Thymus (tissue), 11 donors: ENCODE measurements around the gene PSMA6. TPM values are rescaled to one million over a fixed set of nuclear protein-coding genes. Genes with fewer than 3 reads are reported as not detected.
"Not testable (repeated sequence)": the region's sequence is repeated elsewhere in the genome, so short reads cannot be mapped to it uniquely, and the experiment has no call there.

Source experiments
- DNase-seq, 9 donors: peaks; one replicate each; pipeline ENCODE4 v3.0.0-alpha.2; 2013; ENCODE audit warnings: low spot score in 9 of 9, low read depth in 6 of 9, missing footprints in 1 of 9
- H3K27ac ChIP-seq, 2 donors: one replicate each; pipeline ENCODE4 v1.5.1; 2013; ENCODE audit warnings: control low read depth in 1 of 2, low read depth in 1 of 2, low read length in 1 of 2, mild to moderate bottlenecking in 1 of 2, moderate library complexity in 1 of 2
- H3K27me3 ChIP-seq, 2 donors: one replicate each; pipeline ENCODE4 v1.5.1; 2013; ENCODE audit warnings: low read length in 1 of 2; ENCODE audit not compliant: control insufficient read depth in 2 of 2, insufficient read depth in 1 of 2
- H3K36me3 ChIP-seq, 2 donors: one replicate each; pipeline ENCODE4 v1.5.1; 2013; ENCODE audit warnings: low read length in 1 of 2, mild to moderate bottlenecking in 1 of 2, moderate library complexity in 1 of 2; ENCODE audit not compliant: control insufficient read depth in 2 of 2, insufficient read depth in 2 of 2
- H3K4me1 ChIP-seq, 2 donors: one replicate each; pipeline ENCODE4 v1.5.1; 2013; ENCODE audit warnings: low read length in 2 of 2; ENCODE audit not compliant: control insufficient read depth in 2 of 2, insufficient read depth in 2 of 2
- H3K4me3 ChIP-seq, 2 donors: one replicate each; pipeline ENCODE4 v1.5.1; 2013; ENCODE audit warnings: low read length in 2 of 2, control low read depth in 1 of 2, mild to moderate bottlenecking in 1 of 2
- H3K9me3 ChIP-seq, 2 donors: one replicate each; pipeline ENCODE4 v1.5.1; 2013; ENCODE audit warnings: low read length in 1 of 2, mild to moderate bottlenecking in 1 of 2; ENCODE audit not compliant: control insufficient read depth in 2 of 2, insufficient read depth in 1 of 2
- WGBS: extraction: QIAGEN DNeasy Blood & Tissue Kit; methylation state at CpG from one replicate; pipeline ENCODE4 v1.1.7; 2013; 5-methylcytosine and 5-hydroxymethylcytosine counted together
- polyA plus RNA-seq: library from polyadenylated mRNA; stranded (reverse); fragments of 200-250 nt; gene quantifications from one replicate; pipeline ENCODE4 v1.2.3, GENCODE V29; 2013
- total RNA-seq: library from RNA; stranded (reverse); fragments of 120-200 nt; gene quantifications from one replicate; pipeline ENCODE4 v1.2.4, GENCODE V29; 2013
- donor health status: healthy.

Gene PSMA6
- total and polyA plus RNA-seq, 2 donors, result 206 to 550 TPM

DNA sequence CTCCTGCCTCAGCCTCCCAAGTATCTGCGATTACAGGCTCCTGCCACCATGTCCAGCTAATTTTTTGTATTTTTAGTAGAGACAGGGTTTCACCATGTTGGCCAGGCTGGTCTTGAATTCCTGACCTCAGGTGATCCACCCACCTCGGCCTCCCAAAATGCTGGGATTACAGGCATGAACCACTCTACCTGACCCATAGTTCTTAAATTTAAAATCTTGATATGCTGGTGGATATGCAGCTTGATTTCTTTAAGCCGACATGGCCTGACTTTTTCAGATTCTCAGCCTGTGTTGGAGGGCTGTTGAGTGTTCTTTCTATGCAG is 44.0 kb downstream of the PSMA6 start:
- not testable (repeated sequence) for H3K36me3 ChIP-seq, H3K4me3 ChIP-seq, DNase-seq, H3K9me3 ChIP-seq, H3K27me3 ChIP-seq
- Histone ChIP-seq H3K27ac (peak overlapping the region; percentile 53 to 55), H3K4me1 (peaks cover 29 to 81% of the 10 kb centered on the region in 2 donors)
- WGBS, result 95% methylated on average over 3 of the region's 3 CpGs

DNA sequence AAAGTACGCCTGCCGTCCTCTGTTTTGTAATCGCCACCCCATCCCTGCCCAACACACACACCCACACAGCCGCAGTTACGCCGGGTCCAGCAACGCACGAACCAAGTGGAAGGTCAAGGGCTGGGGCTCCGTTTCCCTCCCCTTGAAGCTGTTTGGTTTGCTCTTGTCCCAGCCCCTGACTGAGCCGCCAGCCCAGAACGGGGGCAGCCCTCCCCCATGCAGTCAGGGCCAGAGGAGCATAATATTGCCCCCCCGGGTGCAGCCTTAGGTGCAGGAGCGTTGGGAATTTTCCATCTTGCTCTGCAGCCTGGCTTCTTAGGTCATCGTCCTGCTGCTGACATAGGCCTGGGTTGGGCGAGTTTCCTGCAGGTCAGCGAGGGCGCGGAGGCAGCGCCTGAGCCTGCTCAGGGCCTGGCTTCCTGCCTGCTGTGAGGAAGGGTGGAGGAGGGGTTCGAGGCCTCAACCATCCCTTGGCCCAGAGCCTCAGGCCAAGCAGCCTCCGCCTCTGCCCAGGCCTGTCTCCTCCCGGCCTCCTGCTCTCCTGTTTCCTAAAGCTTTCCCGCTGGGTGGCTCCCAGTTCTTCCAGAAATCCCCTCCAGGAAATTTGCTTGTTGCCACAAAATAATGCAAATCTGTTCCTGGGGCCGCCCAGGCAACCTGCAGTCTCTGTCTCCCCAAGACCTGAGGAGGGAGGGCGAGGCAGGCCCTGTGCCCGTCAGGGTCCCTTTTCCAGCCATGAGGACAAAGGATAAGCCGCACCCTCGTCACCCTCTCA is 44.5 kb downstream of the PSMA6 start:
- Histone ChIP-seq H3K27me3 (no peaks in the 10 kb centered on the region), H3K36me3 (no peaks in the 10 kb centered on the region), H3K9me3 (peaks cover 0 to 3% of the 10 kb centered on the region in 2 donors), H3K4me3 (no peak overlapping the region), H3K27ac (peak overlapping the region; percentile 53 to 55), H3K4me1 (peaks cover 30 to 83% of the 10 kb centered on the region in 2 donors)
- WGBS, result 87% methylated on average over 28 of the region's 28 CpGs
- DNase-seq, result no peak

GRCh38 chr14:35337269-35338255 is 45.4 kb downstream of the PSMA6 start:
- peaks cover 31 to 83% of the 10 kb centered on the region in 2 donors for H3K4me1 ChIP-seq
- H3K36me3 ChIP-seq, result no peaks in the 10 kb centered on the region
- DNase-seq, result no peak
- no peak overlapping the region for H3K4me3 ChIP-seq
- H3K9me3 ChIP-seq, result peaks cover 0 to 3% of the 10 kb centered on the region in 2 donors
- H3K27ac ChIP-seq, result peak overlapping the region; percentile 47 to 55
- H3K27me3 ChIP-seq, result no peaks in the 10 kb centered on the region
- 97% methylated on average over 10 of the region's 10 CpGs for WGBS

- WGBS, result 90% methylated on average over 16 of the region's 16 CpGs
- Histone ChIP-seq H3K4me3 (no peak overlapping the region), H3K4me1 (peaks cover 21 to 76% of the 10 kb centered on the region in 2 donors), H3K27me3 (no peaks in the 10 kb centered on the region), H3K27ac (peak overlapping the region in 1 of 2 donors; percentile 73), H3K9me3 (peaks cover 0 to 3% of the 10 kb centered on the region in 2 donors), H3K36me3 (no peaks in the 10 kb centered on the region)
- DNase-seq, result no peak
These were observed 46.7 kb downstream of the PSMA6 start for GRCh38 chr14:35338731-35339405.

GRCh38 chr14:35339761-35340406 is 47.7 kb downstream of the PSMA6 start:
- no peaks in the 10 kb centered on the region for H3K36me3 ChIP-seq
- H3K9me3 ChIP-seq, result peaks cover 0 to 3% of the 10 kb centered on the region in 2 donors
- WGBS, result 12% methylated on average over 12 of the region's 12 CpGs
- H3K4me1 ChIP-seq, result peaks cover 18 to 79% of the 10 kb centered on the region in 2 donors
- H3K4me3 ChIP-seq, result no peak overlapping the region
- H3K27ac ChIP-seq, result peak overlapping the region; percentile 67 to 73
- peak in 1 of 9 donors; percentile 73 for DNase-seq
- no peaks in the 10 kb centered on the region for H3K27me3 ChIP-seq

DNA sequence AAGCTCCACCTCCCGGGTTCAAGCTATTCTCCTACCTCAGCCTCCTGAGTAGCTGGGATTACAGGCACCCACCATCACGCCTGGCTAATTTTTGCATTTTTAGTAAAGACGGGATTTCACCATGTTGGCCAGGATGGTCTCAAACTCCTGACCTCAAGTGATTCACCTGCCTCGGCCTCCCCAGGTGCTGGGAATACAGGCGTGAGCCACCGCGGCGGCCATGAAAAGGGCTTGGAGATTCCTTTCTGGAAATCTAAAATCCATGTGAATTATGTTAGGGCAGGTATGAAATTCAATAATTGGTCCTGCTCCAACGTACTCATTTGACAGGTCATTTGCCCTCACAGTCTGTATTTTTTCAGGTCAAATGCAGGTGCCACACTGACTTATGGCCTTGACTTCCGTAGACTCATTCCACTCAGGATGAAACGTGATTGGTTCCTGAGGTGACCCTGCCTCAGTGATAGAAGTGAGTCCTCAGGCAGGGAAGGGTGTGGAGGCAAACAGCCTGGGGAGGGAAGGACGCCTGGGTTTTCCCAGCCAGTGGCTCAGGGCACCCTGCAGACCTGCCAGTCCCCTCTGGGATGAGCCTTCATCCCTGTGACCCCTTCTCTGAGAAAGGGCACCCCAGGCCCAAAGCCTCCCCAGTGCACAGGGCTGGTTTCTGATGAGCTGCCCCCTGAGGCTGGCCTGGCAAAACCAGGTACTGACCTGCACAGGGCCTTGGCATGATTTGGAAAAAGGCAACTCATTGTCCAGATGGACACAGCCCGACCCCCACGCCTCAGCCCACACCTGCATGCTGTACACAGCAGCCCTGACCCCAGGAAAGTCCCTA is 48.7 kb downstream of the PSMA6 start:
- H3K36me3 ChIP-seq, result no peaks in the 10 kb centered on the region
- peak overlapping the region in 1 of 2 donors; percentile 34 for H3K27ac ChIP-seq
- DNase-seq, result no peak
- H3K4me3 ChIP-seq, result no peak overlapping the region
- no peaks in the 10 kb centered on the region for H3K27me3 ChIP-seq
- H3K4me1 ChIP-seq, result peaks cover 18 to 75% of the 10 kb centered on the region in 2 donors
- H3K9me3 ChIP-seq, result peaks cover 0 to 3% of the 10 kb centered on the region in 2 donors
- WGBS, result 92% methylated on average over 14 of the region's 14 CpGs

DNA sequence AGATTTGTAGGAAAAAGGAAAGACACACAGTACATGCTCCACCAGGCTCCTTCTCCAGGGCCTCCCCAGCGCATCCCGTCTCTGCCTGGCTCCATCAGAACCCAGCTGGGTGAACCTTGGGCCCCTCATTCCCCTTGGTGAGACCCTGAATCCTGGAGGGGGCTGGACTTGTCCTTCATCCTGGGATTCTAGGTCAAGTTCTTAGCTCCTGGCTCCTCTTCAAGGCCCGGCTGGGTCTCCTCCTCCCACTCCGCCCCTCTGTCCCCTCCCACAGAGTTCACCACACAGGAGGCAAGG is 49.2 kb downstream of the PSMA6 start:
- Histone ChIP-seq H3K9me3 (peaks cover 0 to 3% of the 10 kb centered on the region in 2 donors), H3K4me1 (peaks cover 18 to 73% of the 10 kb centered on the region in 2 donors), H3K27ac (peak overlapping the region in 1 of 2 donors; percentile 73), H3K4me3 (no peak overlapping the region), H3K27me3 (no peaks in the 10 kb centered on the region), H3K36me3 (no peaks in the 10 kb centered on the region)
- WGBS, result 36% methylated on average over 4 of the region's 4 CpGs
- no peak for DNase-seq
